Activated CD4-positive, alpha-beta T cell treated with anti-CD3 and anti-CD28 coated beads, Interleukin-10, Interleukin-2, amounts not matched to agents 100 ng/mL and 50 ng/mL, durations not matched to agents 16 hours and 8 hours (primary cell): ENCODE measurements around the gene STAT6.
"Not testable (repeated sequence)": the region's sequence is repeated elsewhere in the genome, so short reads cannot be mapped to it uniquely, and the experiment has no call there.

Experiments
- DNase-seq: peaks from one replicate; pipeline ENCODE4 v3.0.0-alpha.2; 2020

The STAT6 gene

GRCh38 chr12:57124261-57124877 is 13.2 kb upstream of the STAT6 start:
- DNase-seq = peak; percentile 82

DNA sequence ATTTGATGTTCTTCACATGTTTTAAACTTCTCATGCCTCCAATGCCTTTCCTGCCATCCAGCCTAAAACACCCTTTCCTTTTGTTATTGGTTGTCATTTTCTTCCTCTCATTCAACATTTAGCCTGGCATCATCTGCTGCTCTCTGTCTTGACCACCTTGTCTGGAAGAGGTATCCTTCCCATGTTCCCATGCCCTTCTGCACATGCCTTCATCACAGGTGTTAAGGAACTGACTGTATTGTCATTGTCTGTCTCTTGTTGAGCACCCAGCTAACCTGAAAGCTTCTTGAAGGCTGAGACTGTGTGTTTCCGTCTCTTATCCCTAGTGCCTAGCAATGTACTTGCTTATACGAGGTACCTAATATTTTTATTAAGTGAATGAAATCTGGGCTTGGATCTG is 12.7 kb upstream of the STAT6 start:
- no peak for DNase-seq

GRCh38 chr12:57120718-57121117 is 9.6 kb upstream of the STAT6 start:
- not testable (repeated sequence) for DNase-seq

- no peak for DNase-seq
Observed at GRCh38 chr12:57119294-57120085, 8.3 kb upstream of the STAT6 start.

DNA sequence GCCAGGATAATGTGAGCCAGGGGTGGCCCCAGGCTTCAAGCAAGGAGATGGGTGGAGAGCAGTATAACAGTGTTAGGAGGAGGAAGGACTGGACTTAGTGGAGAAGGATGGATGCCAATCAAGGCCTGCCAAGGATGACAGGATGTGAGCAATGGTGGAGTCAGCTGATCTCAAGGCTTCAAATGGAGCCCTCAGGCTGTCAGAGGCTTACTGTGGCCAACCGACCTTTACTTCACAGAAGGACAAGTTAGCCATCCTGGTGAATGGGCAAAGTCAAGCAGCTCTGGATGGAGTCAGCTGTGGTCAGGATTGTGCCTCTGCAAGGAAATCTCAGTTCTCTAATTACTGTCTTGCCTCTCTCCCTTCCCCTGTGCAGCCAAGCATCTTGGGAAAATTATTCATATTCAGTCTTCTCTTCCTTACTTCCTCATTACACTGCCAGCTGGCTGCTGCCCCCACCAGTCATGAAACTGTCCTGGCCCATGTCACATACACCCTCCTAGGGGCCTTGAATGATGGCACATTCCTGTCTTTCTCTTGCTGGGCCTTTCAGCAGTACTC is 7.6 kb upstream of the STAT6 start:
- DNase-seq = no peak

DNA sequence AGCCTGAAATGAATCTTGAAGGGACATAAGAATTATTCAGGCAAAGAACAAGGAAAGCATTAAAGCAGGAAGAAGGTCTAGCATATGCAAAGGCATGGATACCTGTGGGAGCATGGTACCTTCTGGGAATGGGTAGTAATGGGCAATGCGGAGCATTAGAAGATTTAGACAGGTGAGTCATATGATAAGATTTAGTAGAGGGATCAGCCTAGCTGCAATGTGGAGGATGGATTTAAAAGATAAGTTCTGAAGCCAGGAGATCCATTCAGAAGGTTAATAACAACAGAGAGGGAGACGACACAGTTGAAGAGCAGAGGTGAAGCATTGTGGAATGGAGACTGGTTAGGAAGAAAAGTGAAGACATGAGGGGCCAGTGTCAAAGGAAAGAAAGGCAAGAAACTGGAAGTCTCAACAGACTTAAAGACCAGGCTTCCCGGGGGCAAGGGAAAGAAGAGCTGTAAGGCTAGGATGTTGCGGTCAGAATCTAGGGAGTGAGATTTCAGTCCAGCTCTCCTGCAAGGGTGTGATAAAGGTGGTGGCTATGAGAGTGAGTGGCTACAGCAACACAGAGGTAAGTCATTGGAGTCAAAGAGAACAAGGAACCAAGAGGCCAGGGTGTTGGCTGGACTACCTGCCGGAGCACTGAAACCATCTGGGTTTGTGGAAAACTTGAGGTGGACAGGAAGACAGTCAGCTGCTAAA is 5.6 kb upstream of the STAT6 start:
- no peak for DNase-seq

- no peak for DNase-seq
Observed at GRCh38 chr12:57112492-57113294, 1.5 kb upstream of the STAT6 start.

- DNase-seq = peak; percentile 88
Observed at GRCh38 chr12:57110104-57111030, 795 bp downstream of the STAT6 start.

- no peak for DNase-seq
Observed at GRCh38 chr12:57109207-57110103, 1.7 kb downstream of the STAT6 start.

DNA sequence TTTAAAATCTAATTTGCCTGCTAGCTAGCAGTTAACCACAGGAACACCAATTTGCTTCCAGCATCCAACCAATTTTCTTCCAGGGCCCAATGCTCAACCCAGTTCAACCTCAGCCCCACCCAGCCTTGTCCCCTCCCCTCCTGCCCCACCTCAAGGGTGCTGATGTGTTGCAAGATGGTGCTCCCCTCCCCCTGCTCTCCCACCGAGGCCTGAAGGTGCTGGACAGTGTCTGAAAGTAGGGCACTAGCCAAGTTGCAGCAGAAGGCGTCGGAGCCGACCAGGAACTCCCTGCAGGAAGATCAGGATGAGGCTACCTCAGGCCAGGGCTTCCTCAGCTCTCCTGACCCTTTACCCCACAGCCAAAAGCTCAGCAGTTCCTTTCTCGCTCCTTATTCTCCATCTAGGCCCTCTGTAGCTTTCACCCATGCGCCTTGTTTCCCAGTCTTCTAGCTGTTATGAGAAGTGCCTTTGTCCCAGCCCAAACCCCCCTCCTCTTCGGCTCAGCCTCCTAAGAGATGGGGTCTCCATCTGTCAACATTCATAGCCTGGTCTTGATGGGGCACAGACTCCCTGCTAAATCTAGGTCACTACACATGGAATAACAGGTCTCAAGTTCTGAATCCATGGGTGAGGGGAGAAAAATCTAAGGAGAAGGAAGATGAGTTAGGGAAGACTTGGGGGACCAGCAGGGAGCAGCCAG is 3.6 kb downstream of the STAT6 start:
- no peak for DNase-seq

- DNase-seq = no peak
Observed at GRCh38 chr12:57106021-57106708, 5.0 kb downstream of the STAT6 start.

- no peak for DNase-seq
Observed at GRCh38 chr12:57105011-57105753, 6.0 kb downstream of the STAT6 start.

DNA sequence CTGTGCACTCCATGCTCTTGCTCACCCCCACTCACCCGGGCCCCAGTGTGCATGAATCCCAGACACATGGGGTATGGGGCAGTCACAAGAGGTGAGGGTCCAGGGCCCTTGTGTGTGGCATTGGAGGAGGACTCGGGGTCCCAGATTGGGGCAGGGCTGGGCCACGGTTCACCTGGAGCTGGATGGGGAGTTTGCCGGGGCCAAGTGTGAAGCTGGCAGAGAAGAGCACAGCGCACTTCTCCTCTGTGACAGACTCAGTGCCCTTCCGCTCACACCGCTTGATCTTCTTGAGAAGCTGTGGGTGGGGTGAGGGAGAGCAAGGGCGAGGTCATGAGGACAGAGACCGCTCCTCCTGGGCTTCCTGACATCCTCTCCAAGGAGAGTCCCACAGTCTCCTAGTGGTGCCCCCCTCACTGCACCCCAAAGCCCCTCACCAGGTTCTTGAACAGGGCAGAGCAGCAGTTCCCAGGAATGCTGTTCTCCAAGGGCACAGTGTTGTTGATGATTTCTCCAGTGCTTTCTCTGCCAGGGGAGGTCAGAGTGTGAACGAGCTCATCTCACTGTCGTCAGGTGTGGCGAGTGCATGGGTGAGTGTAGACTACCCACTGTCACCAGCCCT is 6.8 kb downstream of the STAT6 start:
- DNase-seq = no peak

DNA sequence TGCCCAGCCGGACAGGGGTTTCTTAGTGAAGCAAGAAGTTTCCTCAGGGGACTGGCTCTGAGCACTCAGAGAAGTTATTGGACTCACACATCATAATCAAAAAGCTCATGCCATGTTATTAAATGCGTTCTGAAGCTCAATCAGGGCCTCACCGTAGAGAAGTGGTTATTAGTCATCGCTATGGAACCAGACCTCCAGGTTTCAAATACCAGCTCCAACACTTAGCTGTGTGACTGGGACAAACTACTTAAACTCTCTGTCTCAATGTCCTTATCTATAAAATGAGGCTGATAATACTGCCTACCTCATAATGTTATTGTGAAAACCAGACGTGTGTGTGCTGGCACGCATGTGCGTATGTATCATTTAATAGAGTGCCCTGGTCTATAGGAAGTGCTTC is 7.3 kb downstream of the STAT6 start:
- no peak for DNase-seq

DNA sequence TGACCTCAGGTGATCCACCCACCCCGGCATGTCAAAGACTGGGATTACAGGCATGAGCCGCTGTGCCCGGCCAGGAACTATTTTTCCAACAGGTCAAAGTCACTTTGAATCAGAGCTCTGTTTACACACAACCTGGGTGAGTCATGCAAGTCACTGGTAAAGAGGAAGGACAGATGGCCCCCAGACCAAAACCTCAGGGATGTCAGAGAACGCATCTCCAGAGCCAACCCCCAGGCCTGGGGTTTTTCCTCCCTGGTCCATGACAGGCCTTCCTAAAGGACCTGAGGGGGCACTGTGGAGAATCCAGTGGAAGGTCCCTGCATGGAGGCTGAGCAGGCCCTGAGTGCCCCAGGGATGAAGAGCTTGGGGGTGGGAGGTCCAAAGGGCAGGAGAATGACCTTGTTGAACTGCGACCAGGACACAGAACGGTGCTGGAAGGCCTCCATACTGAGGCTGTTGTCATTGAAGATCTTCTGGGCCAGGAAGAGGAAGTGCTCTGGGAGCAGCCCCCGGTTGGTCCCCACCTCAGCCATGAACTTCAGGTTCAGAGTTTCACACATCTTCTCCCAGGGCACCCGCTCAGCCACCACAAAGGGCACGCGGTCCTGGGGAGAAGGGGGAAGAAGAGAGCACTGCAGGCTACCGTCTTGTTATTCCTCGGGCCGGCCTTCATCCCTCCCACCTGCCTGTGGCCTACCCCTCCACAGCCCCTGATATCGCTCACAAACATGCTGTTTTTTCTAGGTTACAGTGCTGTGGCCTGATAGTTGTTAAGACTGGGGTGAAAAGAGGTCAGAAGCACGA is 9.1 kb downstream of the STAT6 start:
- no peak for DNase-seq

DNA sequence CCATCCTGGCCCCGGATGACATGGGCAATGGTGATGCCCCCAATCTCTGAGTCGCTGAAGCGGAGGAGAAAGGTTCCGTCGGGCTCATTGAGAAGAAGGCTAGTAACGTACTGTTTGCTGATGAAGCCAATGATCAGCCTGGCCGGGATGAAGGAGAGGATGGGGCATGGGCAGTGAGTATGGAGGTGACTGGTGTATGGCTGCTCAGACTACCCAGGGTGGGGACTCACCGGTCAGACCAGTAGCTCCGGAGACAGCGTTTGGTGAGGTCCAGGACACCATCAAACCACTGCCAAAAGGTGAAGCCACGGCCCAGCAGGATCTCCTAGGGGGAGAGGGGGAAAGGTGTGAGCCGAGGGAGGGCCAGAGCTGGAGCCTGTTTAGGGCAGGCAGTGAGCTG is 11.4 kb downstream of the STAT6 start:
- DNase-seq = no peak

DNA sequence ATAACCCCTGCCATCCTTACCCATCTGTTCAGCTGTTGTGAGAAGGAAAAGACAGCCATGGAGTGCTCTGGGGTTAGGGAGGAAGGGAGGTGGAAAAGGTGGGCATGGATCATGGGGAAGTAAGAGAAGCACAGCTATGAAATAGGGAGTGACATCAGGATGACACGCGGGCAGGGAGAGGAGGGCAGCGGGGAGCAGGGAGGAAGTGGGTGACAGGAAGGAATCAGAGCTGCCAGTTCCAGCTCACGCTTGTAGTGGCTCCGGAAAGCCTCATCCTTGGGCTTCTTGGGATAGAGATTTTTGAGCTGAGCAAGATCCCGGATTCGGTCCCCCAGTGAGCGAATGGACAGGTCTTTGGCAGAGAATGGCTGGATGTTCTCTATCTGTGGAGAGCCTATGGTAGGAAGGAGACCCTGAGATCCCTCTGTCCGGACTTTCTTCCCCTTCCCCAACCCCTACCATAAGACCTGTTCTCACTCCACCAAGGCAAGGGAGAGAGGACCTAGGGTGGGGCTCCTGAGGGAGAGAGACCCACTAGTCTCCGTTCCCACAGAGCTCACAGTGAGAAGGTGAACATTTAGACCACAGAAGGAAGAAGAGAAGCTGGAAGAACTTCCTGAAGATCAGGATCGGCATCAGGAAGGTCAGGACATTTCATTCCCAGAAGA is 12.0 kb downstream of the STAT6 start:
- DNase-seq = no peak
